Activated T-helper 1 cell treated with anti-CD3 and anti-CD28 coated beads, Interleukin-12 subunit alpha, Interleukin-12 subunit beta, Interleukin-2, Interleukin-4 antibody, amounts not matched to agents 30 ng/mL and 10 ng/mL and 1 ng/mL, durations not matched to agents 14 hours and 24 hours and 36 hours (primary cell): ENCODE measurements around the gene POLN. TPM values are rescaled to one million over a fixed set of nuclear protein-coding genes. Genes with fewer than 3 reads are reported as not detected.
A peak's percentile ranks its signal among the peaks of the same experiment; 100 is the strongest.

Experiments used
- DNase-seq: peaks from one replicate; pipeline ENCODE4 v3.0.0; 2021; ENCODE audit warnings: low spot score
- H3K27ac Mint-ChIP-seq: one replicate; pipeline ENCODE4 v1.8.0; 2021; ENCODE audit warnings: mild to moderate bottlenecking, mixed read lengths
- H3K27me3 Mint-ChIP-seq: one replicate; pipeline ENCODE4 v1.8.0; 2022; ENCODE audit warnings: mild to moderate bottlenecking, moderate library complexity, mixed read lengths; ENCODE audit not compliant: insufficient read depth
- H3K36me3 Mint-ChIP-seq: one replicate; pipeline ENCODE4 v1.8.0; 2021; ENCODE audit warnings: low read depth, mixed read lengths
- H3K4me1 Mint-ChIP-seq: one replicate; pipeline ENCODE4 v1.8.0; 2021; ENCODE audit warnings: low read depth, mixed read lengths
- H3K4me3 Mint-ChIP-seq: one replicate; pipeline ENCODE4 v1.8.0; 2021; ENCODE audit warnings: mild to moderate bottlenecking, moderate library complexity, mixed read lengths
- H3K9me3 Mint-ChIP-seq: one replicate; pipeline ENCODE4 v1.8.0; 2021; ENCODE audit warnings: mixed read lengths
- intact Hi-C: fragments of 100-400 bp; cut with micrococcal nuclease; formaldehyde crosslinking; loops from one replicate; pipeline ENCODE4 v1.15.1; 2024
- total RNA-seq: library from RNA; stranded (reverse); gene quantifications from 2 replicates; pipeline ENCODE4 v1.2.3, GENCODE V29; 2022

The POLN gene
- total RNA-seq, 1 donor from 2014 or later: 3.5 TPM

DNA sequence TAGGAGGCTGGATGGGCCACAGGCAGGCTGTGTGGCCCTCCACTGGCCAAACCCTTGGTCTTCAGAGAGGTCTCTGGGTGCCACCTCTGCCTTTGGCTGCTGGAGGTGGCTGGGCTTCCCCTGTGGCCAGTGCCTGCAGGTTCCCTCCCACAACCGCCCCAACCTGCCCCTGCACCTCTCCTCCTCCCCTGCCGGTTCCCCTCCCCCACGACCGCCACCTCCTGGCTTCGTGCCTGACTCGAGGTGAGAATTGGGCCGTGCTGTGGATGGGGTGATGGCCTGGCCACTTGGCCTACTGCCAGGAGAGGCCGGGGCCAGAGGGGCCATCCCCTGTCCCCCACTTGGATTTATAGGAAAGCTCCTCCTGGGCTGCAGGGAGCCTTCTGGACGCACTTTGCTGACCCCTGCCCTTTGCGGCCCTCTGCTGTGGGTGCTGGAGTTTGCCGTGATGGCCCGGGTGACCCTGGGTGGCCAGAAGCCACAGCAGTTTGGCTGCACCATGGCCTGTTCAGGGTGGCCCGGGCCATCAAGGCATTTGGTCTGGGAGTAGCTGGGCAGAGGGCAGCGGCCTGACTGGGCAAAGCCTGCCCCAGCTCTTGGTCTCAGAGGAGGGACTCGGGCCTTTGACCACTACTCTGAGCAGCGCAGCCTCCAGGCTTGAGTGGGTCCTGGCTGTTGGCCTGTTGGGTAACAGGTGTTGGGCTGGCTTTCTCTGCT, 179.0 kb downstream of the POLN start:
- H3K4me3 Mint-ChIP-seq: no peak overlapping the region
- H3K4me1 Mint-ChIP-seq: no peaks in the 10 kb centered on the region
- intact Hi-C loops: no loop called here
- DNase-seq: no peak
- H3K36me3 Mint-ChIP-seq: no peaks in the 10 kb centered on the region
- no peaks in the 10 kb centered on the region for H3K9me3 Mint-ChIP-seq
- peaks cover 9% of the 10 kb centered on the region for H3K27me3 Mint-ChIP-seq
- H3K27ac Mint-ChIP-seq: no peak overlapping the region

DNA sequence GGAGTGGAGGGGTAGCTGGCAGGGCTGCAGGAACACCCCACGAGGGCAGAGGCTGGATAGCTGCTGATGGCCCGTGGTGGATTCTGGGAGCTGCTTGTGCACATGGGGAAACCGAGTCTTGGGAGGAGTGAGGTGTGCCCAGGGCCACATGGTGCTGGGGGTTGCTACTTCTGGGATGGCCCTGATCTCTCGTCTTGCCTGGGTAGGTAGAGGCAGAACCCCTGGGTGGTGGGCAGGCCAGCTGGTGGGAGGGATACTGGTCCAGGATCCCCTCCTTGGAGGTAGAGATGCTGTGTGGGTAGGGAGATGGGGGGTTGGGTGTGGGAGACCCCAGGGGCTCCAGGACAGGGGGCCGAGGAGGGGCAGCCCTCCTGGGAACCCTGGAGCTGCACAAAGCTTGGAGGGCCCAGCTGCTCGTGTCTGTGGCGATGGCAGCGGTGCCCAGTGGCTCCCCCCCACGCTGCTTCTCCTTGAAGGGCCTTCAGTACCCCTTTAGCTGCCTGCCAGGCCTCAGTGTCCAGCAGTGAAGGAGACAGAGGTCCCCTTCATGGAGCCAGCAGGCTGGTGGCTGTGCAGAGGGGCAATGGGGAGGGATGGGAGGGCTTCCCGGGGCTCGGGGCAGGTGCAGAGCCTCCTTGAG, 179.6 kb downstream of the POLN start:
- Mint-ChIP-seq H3K4me3 (no peak overlapping the region), H3K9me3 (no peaks in the 10 kb centered on the region), H3K4me1 (no peaks in the 10 kb centered on the region), H3K27ac (no peak overlapping the region), H3K36me3 (no peaks in the 10 kb centered on the region), H3K27me3 (peaks cover 15% of the 10 kb centered on the region)
- intact Hi-C loops: no loop called here
- no peak for DNase-seq

DNA sequence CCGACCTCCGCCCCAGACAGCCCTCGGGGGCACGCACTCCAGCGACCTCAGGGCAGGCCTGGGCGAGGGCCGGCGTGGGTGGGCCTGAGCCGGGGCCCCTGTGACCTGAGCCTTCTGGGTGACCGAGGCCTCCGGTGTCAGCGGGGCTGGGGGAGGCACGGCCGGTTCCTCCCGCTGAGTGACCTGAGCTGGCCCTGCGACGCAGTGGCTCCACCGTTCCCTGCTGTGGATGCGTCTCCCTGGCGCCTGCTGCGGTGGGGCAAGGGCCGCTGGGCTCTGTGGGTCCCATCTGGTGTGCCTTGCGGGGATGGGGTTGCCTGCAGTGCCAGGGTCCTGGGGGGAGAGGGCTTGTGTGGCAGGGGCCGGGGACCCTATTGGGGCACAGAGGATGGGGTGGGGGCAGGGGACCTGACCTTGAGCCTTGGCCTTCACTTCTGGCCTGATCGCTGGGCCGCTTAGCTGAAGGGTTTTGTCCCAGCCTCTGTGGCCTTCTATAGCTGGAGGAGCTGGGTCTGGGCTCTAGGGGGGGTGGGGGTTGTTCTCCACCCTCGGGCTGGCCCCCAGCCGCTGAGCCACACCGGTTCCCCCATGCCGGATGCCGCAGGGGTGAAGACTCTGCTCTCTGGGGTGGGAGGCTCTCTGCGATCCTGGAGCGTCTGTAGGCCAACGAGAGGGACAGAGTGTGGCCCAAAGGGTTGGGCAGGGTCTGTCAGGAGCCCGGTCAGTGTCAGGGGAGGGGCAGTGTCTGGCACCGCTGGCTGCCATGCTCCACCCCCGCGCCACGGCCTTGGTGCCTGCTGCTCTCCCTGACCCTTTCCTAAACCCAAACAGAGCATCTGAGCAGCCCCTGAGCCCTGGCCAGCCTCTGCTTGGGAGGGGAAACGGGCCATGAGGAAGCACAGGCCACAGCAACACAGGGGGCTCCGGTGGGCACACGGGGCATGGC, 180.5 kb downstream of the POLN start:
- Mint-ChIP-seq H3K27me3 (peaks cover 23% of the 10 kb centered on the region), H3K27ac (no peak overlapping the region), H3K36me3 (no peaks in the 10 kb centered on the region), H3K4me3 (no peak overlapping the region), H3K4me1 (no peaks in the 10 kb centered on the region), H3K9me3 (no peaks in the 10 kb centered on the region)
- intact Hi-C loops: no loop called here
- no peak for DNase-seq

DNA sequence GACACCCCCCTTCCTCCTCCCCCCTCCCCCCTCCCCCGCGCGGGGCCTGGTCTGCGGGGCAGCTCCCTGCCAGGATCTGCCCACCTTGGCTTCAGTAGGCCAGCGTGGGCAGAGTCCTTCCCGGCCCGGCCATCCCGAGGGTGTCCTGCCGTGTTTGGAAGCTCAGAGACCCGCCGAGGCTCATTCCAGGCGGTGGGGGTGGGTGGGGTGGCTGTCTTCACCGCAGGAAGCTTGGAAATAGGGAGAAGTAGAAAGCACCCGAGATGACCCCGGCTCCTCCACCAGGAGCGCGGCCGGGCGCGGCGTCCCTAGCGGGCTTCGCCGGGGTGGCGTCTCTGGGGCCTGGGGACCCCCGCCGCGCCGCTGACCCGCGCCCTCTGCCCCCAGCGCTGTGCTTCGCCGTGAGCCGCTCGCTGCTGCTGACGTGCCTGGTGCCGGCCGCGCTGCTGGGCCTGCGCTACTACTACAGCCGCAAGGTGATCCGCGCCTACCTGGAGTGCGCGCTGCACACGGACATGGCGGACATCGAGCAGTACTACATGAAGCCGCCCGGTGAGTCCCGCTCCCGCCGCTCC, 181.2 kb downstream of the POLN start:
- Mint-ChIP-seq H3K27me3 (peaks cover 30% of the 10 kb centered on the region), H3K36me3 (no peaks in the 10 kb centered on the region), H3K9me3 (no peaks in the 10 kb centered on the region), H3K27ac (no peak overlapping the region), H3K4me1 (no peaks in the 10 kb centered on the region), H3K4me3 (no peak overlapping the region)
- no peak for DNase-seq
- intact Hi-C loops: no loop called here

DNA sequence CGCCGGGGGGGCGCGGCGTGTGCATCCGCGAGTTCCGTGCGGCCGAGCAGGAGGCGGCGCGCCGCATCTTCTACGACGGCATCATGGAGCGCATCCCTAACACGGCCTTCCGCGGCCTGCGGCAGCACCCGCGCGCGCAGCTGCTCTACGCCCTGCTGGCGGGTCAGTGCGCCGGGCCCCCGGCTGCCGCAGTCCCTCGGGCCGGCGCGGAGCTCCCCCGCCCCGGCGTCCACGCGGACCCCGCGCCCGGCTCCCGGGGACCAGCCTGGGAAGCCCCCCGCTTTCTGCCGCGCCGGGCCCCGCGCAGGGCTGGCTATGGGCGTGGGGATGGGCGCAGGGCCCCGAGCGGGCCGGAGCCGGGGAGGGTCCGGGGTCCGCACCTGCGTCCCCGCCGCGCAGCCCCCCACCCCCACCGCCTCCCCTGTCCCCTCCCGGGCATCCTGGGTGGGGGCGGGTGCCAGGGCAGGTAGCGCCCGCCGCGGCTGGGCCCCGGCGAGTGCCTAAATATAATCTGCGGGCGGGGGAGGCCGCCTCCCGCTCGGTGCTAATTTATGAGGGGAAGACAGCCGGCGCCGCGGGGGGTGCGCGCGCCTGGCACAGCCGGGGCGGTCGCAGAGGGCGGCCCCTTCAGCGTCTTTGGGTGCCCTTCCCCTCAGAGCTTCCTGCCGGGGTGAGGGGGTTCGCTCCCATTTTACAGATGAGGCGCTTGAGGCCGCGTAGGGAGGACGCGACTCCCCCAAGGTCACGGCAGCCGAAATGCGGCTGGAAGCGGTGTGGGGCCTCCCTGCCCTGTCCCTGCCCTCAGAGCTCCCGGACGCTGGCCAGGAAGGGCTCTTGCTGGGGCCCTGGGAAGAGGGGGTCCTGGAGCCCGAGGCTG, 182.0 kb downstream of the POLN start:
- Mint-ChIP-seq H3K4me3 (peak overlapping the region; percentile 37), H3K4me1 (no peaks in the 10 kb centered on the region), H3K27ac (no peak overlapping the region), H3K9me3 (no peaks in the 10 kb centered on the region), H3K27me3 (peaks cover 37% of the 10 kb centered on the region), H3K36me3 (no peaks in the 10 kb centered on the region)
- no peak for DNase-seq
- intact Hi-C loops: loop anchor here (2.0 kb wide), 1 partner anchor 19 kb away; a partner anchor contains a TSS

DNA sequence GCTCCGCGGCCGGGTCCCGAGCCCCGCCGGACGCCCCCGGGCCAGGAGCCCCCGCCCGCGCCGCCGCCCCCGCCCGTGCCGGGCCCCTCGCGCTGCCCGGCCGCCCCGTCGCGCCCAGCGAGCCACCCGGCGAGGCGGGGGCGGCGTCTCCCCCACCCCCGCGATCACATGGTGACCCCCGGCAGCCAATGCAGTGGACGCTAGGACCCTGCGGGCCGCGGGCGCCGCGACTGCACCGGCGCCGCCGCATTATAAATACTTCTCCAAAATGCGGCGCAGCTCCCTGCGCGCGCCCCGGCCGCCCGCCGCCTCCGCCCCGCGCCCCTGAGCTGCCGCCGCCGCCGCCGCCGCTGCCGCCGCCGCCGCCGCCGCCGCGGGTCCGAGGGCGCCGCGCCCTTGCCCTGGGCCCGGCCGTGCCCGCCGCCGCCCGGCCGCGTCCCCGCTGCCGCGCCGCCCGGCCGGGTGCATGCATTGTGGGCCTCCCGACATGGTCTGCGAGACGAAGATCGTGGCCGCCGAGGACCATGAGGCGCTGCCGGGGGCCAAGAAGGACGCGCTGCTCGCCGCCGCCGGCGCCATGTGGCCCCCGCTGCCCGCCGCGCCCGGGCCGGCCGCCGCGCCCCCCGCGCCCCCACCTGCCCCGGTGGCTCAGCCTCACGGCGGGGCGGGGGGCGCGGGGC, 182.7 kb downstream of the POLN start, which contains the start of gene NAT8L:
Gene NAT8L, plus strand, starts transcription at position 282 of the 680 bp plus-strand sequence. Its CDS starts 185 bp downstream, at position 467.
- Mint-ChIP-seq H3K4me1 (no peaks in the 10 kb centered on the region), H3K36me3 (no peaks in the 10 kb centered on the region), H3K27me3 (peaks cover 39% of the 10 kb centered on the region), H3K27ac (no peak within 1 kb of the TSS), H3K9me3 (no peaks in the 10 kb centered on the region), H3K4me3 (peak within 1 kb of the TSS; percentile 37)
- DNase-seq: no peak
- intact Hi-C loops: loop anchor here (2.0 kb wide), 1 partner anchor 18 kb away; a partner anchor contains a TSS

DNA sequence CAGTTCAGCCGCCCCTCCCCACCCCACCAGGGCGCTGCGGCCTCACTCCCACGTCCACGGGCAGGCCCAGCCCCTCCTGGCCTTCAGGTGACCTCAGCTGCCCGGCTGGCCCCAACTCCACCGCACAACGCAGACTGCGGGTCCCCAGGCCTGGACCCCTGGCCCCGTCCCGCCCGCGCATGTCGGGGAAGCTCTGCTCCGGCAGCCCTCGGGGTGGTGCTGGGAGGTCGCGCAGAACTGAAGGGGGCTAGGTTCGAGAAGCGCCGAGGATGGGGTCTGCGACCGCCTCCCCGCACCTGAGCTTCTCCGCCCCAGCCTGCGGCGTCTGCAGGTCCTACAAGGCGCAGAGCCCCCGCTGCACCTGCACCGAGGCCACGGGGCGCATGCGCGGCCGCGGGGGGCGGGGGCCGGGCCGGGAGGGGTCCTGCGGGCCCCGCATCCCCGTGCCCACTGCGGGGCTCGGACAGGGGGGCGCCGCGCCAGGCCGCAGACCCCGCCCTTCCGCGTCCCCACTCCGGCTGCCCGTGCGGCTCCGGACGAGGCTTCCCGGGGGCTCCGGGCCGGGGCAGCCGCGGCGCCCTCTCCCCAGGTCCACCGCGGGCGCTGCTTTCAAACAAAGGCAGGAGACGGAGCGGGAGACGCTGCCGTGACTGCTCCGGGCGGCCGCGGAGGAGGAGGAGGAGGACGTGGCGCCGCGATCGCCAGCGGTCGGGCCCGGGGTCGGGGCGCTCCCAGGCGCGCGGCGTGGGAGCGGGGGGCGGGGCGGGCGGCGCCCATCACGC, 183.5 kb downstream of the POLN start:
- Mint-ChIP-seq H3K4me3 (peak overlapping the region; percentile 26), H3K27me3 (peaks cover 41% of the 10 kb centered on the region), H3K9me3 (no peaks in the 10 kb centered on the region), H3K27ac (no peak overlapping the region), H3K4me1 (no peaks in the 10 kb centered on the region), H3K36me3 (no peaks in the 10 kb centered on the region)
- DNase-seq: no peak
- intact Hi-C loops: loop anchor here (2.0 kb wide), 1 partner anchor 18 kb away; a partner anchor contains a TSS

DNA sequence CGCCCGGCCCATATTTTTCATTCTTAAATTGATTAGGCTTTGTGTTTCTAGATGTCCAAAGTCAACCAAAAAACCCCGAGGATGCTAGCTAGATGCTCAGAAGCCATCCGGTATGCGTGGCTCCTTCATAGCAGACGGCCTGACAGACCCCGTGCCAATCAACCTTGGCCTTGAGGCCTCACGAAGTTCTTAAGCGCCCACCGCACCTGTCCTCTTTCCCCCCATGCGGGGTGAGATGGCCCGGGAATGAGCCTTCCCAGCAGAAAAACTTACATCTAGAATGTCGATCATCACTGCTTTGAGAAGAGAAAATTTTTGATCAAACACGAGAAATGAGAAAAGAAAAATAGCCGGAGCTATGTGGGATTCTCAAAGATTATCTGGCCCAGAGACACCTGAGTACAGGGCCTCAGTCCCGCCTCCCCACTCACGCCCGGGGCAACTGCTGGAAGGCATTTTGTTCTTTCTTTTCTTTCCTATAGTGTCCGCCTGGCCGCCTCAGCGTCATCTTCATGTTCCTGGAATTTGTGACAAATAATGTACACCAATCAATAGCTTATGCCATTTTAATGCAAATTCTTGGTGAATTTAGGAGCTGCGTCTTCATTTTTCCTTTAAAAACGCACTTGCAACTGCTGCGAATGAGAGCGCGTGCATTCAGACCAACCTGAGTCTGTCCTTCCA, 184.4 kb downstream of the POLN start:
- Mint-ChIP-seq H3K4me1 (no peaks in the 10 kb centered on the region), H3K27me3 (peaks cover 43% of the 10 kb centered on the region), H3K27ac (no peak overlapping the region), H3K36me3 (no peaks in the 10 kb centered on the region), H3K9me3 (no peaks in the 10 kb centered on the region), H3K4me3 (peak overlapping the region; percentile 77)
- DNase-seq: no peak
- intact Hi-C loops: loop anchor here (2.0 kb wide), 1 partner anchor 17 kb away; a partner anchor contains a TSS

DNA sequence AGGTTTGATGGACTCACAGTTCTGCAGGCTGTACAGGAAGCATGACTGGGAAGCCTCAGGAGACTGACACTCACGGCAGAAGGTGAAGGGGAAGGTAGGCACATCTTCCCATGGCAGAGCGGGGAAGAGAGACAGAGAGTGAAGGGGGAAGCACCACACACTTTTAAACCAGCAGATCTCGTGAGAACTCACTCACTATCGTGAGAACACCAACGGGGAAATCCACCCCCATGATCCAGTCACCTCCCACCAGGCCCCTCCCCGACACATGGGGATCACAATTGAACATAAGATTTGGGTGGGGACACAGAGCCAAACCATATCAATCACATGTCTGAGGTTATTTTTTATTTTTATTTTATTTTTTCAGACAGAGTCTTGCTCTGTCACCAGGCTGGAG, 187.7 kb downstream of the POLN start:
- Mint-ChIP-seq H3K4me3 (no peak overlapping the region), H3K36me3 (no peaks in the 10 kb centered on the region), H3K27ac (no peak overlapping the region), H3K27me3 (peaks cover 49% of the 10 kb centered on the region), H3K9me3 (no peaks in the 10 kb centered on the region), H3K4me1 (no peaks in the 10 kb centered on the region)
- intact Hi-C loops: no loop called here
- no peak for DNase-seq

DNA sequence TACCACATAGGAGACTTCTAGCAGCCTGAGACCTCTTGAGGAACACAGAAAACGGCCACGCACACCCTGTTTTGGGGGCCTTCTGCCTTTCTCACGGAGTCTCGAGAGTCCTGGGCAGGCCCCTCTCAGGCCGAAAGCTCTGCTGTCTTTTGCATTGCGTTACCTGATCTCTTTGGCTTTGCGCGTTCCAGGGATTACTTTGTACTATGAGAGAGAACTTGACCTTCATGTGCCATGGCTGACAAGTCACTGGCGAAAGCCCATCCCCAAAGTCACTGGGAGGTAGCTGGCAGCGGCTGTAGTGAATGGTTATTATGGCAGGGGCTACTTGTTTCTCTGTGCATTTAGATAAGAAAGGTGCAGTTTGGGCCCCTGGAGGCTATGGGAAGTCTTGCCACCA, 190.8 kb downstream of the POLN start:
- no peaks in the 10 kb centered on the region for H3K36me3 Mint-ChIP-seq
- peaks cover 34% of the 10 kb centered on the region for H3K27me3 Mint-ChIP-seq
- no peak overlapping the region for H3K4me3 Mint-ChIP-seq
- H3K4me1 Mint-ChIP-seq: no peaks in the 10 kb centered on the region
- H3K9me3 Mint-ChIP-seq: no peaks in the 10 kb centered on the region
- no peak overlapping the region for H3K27ac Mint-ChIP-seq
- no peak for DNase-seq
- intact Hi-C loops: no loop called here
